WI38 (cell line): ENCODE results near the gene NFATC2IP.

ENCODE experiments used
- H3K4me3 ChIP-seq: 2 replicates; pipeline ENCODE4 v1.5.1; 2011; ENCODE audit warnings: low read depth, mild to moderate bottlenecking, control low read depth, low read length
- TF ChIP-seq, protein P1 (sequence below): IDR thresholded peaks from 2 replicates; pipeline ENCODE4 v1.5.1; 2012; ENCODE audit warnings: low read depth, mild to moderate bottlenecking, control low read depth, low read length

Gene NFATC2IP

DNA sequence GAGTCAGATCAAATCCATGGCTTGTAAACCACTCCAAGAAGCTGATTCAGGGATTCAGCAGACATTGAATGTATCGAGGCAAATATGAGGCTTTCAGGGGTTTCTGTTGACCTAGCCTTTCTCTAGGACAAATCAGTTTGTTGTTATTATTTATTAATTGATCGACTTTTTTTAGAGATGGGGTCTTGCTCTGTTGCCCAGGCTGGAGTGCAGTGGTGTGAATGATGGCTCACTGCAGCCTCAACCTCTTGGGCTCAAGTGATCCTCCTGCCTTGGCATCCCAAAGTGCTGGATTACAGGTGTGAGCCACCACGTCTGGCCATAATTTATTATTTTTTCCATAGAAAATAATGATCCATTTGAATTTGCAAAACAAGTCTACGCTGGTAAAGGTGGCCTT lies 61.1 kb downstream of the NFATC2IP start:
- H3K4me3 ChIP-seq: no peak overlapping the region
- TF ChIP-seq, protein P1, sequence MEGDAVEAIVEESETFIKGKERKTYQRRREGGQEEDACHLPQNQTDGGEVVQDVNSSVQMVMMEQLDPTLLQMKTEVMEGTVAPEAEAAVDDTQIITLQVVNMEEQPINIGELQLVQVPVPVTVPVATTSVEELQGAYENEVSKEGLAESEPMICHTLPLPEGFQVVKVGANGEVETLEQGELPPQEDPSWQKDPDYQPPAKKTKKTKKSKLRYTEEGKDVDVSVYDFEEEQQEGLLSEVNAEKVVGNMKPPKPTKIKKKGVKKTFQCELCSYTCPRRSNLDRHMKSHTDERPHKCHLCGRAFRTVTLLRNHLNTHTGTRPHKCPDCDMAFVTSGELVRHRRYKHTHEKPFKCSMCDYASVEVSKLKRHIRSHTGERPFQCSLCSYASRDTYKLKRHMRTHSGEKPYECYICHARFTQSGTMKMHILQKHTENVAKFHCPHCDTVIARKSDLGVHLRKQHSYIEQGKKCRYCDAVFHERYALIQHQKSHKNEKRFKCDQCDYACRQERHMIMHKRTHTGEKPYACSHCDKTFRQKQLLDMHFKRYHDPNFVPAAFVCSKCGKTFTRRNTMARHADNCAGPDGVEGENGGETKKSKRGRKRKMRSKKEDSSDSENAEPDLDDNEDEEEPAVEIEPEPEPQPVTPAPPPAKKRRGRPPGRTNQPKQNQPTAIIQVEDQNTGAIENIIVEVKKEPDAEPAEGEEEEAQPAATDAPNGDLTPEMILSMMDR: no peak

DNA sequence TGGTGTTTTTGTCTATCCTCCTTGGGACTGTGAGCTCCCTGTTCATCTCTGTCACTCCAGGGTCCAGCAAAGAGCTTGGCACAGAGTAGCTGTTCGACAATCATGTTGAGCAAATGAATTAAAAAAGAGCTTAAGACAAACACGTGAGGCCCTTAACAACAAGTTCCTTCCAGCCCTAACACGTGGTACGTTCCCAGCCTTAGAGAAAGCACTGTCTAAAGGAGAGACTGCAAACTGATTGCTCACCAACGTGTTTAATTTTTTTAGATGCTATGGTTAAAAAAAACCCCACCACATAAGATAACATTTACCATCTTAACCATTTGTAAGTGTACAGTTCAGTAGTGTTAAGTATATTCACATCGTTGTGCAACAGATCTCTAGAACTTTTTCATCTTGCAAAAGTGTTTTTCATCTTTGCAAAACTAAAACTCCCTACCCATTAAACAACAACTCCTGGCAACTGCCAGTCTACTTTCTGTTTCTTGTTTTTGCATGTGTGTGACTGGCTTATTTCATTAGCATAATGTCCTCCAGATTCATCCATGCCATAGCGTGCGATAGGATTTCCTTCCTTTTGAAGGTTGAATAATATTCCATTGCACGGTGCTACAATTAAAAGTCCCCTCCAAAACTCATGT lies 62.3 kb downstream of the NFATC2IP start:
- TF ChIP-seq, protein P1: no peak

DNA sequence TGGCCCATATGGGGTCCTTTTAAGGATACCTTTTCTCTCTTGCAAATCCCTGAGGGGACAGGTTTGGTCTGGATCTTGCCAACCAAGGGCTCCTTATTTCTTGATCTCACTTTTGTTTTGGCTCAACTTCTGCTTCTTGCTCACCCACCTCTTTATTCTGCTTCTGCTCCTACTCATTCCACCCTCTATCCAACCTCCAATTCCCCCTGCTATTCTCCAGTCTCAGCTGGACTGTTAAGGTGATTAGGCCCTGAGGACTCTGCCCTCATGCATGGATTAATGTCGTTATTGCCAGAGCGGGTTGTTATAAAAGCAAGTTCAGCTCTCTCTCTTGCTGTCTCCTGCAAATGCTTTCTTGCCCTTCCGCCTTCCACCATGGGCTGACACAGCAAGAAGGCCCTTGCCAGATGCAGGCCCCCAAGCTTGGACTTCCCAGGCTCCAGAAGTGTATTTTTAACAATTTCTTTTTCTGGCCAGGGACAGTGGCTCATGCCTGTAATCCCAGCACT lies 63.9 kb downstream of the NFATC2IP start:
- H3K4me3 ChIP-seq: no peak overlapping the region
- TF ChIP-seq, protein P1: no peak

More for the DNA sequence above, 62.3 kb downstream of the NFATC2IP start:
- H3K4me3 ChIP-seq: no peak overlapping the region
